ENCODE results near the gene HEATR5A. TPM values are rescaled to one million over a fixed set of nuclear protein-coding genes. Genes with fewer than 3 reads are reported as not detected.
"Not testable (repeated sequence)": the region's sequence is repeated elsewhere in the genome, so short reads cannot be mapped to it uniquely, and the experiment has no call there.

Gene HEATR5A
- total RNA-seq, 4 donors from 2014 or later = 22.9 to 32.0 (median 25.8) TPM

DNA sequence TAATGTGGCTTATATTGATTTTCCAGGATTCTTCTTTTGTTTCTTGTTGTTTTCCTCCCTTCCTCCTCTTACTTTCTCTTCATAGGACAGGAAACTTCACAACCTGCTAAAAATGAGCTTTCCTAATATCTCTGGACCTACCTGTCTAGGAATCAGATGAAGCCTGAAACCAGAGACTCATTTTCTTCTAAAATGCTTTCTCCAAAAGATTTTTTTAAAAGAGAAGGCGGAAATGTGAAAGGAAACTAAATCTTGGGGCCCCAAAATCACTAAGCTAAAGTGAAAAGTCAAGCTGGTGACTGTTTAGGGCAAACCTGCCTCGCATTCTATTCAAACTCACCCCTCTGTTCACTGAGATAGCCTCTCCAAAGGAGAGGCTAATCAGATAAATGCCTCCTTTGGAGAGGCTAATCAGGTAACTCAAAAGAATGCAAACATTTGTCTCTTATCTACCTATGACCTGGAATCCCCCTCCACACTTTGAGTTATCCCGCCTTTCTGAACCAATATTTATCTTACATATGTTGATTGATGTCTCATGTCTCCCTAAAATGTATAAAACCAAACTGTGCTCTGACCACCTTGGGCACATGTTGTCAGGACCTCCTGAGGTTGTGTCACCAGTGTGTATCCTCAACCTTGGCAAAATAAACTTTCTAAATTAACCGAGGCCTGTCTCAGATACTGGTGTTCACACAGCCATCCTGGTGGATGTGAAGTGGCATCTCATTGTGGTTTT, 140.0 kb downstream of the HEATR5A start:
- no peaks in the 10 kb centered on the region for H3K27me3 ChIP-seq
- H3K27ac ChIP-seq = no peak overlapping the region
- no peak for DNase-seq (ENCODE audit: low spot score in 2 of 2)
- WGBS, 2 donors = 91 to 92% methylated on average over 4 of the region's 4 CpGs
- no peaks in the 10 kb centered on the region for H3K36me3 ChIP-seq
- no peak overlapping the region for H3K4me3 ChIP-seq
- H3K4me1 ChIP-seq = no peaks in the 10 kb centered on the region
- TF ChIP-seq EP300 (IDR thresholded peaks at IDR 0.05) (no peak), POLR2A (IDR thresholded peaks at IDR 0.05) (no peak)
- TF ChIP-seq, protein P1, sequence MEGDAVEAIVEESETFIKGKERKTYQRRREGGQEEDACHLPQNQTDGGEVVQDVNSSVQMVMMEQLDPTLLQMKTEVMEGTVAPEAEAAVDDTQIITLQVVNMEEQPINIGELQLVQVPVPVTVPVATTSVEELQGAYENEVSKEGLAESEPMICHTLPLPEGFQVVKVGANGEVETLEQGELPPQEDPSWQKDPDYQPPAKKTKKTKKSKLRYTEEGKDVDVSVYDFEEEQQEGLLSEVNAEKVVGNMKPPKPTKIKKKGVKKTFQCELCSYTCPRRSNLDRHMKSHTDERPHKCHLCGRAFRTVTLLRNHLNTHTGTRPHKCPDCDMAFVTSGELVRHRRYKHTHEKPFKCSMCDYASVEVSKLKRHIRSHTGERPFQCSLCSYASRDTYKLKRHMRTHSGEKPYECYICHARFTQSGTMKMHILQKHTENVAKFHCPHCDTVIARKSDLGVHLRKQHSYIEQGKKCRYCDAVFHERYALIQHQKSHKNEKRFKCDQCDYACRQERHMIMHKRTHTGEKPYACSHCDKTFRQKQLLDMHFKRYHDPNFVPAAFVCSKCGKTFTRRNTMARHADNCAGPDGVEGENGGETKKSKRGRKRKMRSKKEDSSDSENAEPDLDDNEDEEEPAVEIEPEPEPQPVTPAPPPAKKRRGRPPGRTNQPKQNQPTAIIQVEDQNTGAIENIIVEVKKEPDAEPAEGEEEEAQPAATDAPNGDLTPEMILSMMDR (IDR thresholded peaks at IDR 0.05) = no peak
- H3K9me3 ChIP-seq = no peaks in the 10 kb centered on the region

DNA sequence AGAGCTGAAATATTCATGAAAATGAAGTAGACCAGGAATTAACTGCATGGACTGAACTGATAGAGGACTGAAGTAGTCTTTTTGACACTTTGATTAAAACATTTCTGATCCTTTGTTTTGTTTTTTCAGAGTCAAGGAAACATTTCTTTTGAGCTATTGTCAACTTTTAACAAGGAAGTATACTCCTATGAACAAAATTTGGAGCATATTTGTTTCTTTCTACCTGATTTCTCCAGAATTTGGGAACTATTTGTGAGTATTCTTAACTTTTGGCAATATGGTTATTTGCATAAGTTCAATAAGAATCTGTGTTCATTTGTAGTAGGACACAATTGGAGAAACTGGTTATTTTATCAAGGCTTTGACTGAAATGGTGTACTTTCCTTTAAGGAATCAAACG, 141.5 kb downstream of the HEATR5A start:
- Histone ChIP-seq H3K27ac (no peak overlapping the region), H3K27me3 (no peaks in the 10 kb centered on the region), H3K36me3 (no peaks in the 10 kb centered on the region), H3K4me1 (no peaks in the 10 kb centered on the region), H3K4me3 (no peak overlapping the region), H3K9me3 (no peaks in the 10 kb centered on the region)
- WGBS, 2 donors = 73 to 81% methylated on average over 1 of the region's 1 CpG
- no peak for DNase-seq (ENCODE audit: low spot score in 2 of 2)
- TF ChIP-seq EP300 (IDR thresholded peaks at IDR 0.05) = no peak
- TF ChIP-seq POLR2A (IDR thresholded peaks at IDR 0.05) = no peak
- TF ChIP-seq, protein P1 (IDR thresholded peaks at IDR 0.05) = no peak

DNA sequence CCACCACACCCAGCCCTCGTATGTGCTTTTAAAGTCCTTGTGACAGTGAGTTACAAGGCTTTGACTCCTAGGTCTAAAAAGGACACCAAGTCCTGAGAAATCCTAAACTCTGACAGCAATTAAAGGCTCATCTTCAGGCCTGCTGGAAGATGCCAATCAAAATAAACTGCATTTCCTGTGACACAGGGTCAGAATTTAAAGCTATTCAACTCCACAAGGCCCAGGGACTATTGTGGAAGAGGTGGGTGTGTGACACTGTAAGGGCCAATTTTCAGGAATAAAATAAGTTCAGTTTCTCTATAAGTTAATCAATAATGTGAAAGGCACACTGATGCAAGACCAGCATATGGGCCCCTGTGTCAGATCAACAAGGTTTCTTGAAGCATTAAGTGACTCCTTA, 143.3 kb downstream of the HEATR5A start:
- WGBS, 2 donors = 57 to 75% methylated on average over 1 of the region's 1 CpG

DNA sequence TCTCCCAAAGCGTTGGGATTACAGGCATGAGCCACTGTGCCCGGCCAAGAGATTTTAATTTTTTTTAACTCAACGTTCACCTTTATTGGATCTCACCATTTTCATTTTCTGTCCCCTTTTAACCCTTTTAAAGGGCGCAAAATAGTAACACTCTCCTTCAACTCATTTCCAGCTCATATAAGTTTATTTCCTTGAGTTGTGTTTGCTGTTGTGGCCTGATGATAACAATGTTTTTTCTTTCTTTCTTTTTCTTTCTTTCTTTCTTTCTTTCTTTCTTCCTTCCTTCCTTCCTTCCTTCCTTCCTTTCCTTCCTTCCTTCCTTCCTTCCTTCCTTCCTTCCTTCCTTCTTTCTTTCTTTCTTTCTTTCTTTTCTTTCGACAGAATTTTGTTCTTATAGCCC, 143.9 kb downstream of the HEATR5A start:
- H3K27ac ChIP-seq; H3K4me3 ChIP-seq; H3K9me3 ChIP-seq; H3K27me3 ChIP-seq; DNase-seq (ENCODE audit: low spot score in 2 of 2); H3K36me3 ChIP-seq; H3K4me1 ChIP-seq: not testable (repeated sequence)
- 81 to 87% methylated on average over 5 of the region's 5 CpGs for WGBS, 2 donors

More for the DNA sequence above, 143.3 kb downstream of the HEATR5A start:
- no peak for DNase-seq (ENCODE audit: low spot score in 2 of 2)
- H3K36me3 ChIP-seq = no peaks in the 10 kb centered on the region
- no peaks in the 10 kb centered on the region for H3K27me3 ChIP-seq
- H3K27ac ChIP-seq = no peak overlapping the region
- H3K4me1 ChIP-seq = no peaks in the 10 kb centered on the region
- H3K9me3 ChIP-seq = no peaks in the 10 kb centered on the region
- H3K4me3 ChIP-seq = no peak overlapping the region
- TF ChIP-seq POLR2A (IDR thresholded peaks at IDR 0.05) = no peak
- TF ChIP-seq, protein P1 (IDR thresholded peaks at IDR 0.05) = no peak
- TF ChIP-seq EP300 (IDR thresholded peaks at IDR 0.05) = no peak

DNA sequence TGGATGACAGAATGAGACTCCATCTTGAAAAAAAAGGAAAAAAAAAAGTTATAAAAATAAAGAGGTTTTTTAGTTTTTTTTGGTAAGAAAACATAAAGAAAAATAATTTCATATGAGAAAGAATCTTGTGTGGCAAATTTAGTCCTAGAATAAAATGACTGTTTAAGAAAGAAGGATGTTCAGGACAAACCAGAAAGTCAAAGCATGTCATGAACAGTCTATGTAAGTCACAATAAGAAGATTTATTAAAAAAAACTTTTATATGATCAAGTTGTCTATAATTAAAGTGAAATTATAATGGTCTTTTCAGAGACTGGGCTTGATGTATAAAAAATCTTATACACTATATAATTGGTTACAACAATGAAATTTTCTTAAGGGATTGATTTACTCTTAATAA, 144.6 kb downstream of the HEATR5A start:
- Histone ChIP-seq H3K36me3 (no peaks in the 10 kb centered on the region), H3K4me3 (no peak overlapping the region), H3K4me1 (no peaks in the 10 kb centered on the region), H3K27ac (no peak overlapping the region), H3K9me3 (no peaks in the 10 kb centered on the region), H3K27me3 (no peaks in the 10 kb centered on the region)
- DNase-seq (ENCODE audit: low spot score in 2 of 2) = no peak
- TF ChIP-seq EP300 (IDR thresholded peaks at IDR 0.05) = no peak
- TF ChIP-seq POLR2A (IDR thresholded peaks at IDR 0.05) = no peak
- TF ChIP-seq, protein P1 (IDR thresholded peaks at IDR 0.05) = no peak

Measured in tibial nerve (tissue), 4 donors.